Measurements from ENCODE around the gene DHX8.
"Not testable (repeated sequence)": the region's sequence is repeated elsewhere in the genome, so short reads cannot be mapped to it uniquely, and the experiment has no call there.

DNA sequence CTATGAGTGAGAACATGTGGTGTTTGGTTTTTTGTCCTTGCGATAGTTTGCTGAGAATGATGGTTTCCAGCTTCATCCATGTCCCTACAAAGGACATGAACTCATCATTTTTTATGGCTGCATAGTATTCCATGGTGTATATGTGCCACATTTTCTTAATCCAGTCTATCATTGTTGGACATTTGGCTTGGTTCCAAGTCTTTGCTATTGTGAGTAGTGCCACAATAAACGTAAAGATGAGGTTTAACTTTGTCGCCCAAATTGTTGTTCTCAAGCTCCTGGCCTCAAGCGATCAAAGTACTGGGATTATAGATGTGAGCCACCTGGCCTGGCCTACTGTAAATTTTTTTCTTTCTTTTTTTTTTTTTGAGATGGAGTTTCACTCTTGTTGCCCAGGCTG lies 21.2 kb upstream of the DHX8 start:
- TF ChIP-seq, protein P1, sequence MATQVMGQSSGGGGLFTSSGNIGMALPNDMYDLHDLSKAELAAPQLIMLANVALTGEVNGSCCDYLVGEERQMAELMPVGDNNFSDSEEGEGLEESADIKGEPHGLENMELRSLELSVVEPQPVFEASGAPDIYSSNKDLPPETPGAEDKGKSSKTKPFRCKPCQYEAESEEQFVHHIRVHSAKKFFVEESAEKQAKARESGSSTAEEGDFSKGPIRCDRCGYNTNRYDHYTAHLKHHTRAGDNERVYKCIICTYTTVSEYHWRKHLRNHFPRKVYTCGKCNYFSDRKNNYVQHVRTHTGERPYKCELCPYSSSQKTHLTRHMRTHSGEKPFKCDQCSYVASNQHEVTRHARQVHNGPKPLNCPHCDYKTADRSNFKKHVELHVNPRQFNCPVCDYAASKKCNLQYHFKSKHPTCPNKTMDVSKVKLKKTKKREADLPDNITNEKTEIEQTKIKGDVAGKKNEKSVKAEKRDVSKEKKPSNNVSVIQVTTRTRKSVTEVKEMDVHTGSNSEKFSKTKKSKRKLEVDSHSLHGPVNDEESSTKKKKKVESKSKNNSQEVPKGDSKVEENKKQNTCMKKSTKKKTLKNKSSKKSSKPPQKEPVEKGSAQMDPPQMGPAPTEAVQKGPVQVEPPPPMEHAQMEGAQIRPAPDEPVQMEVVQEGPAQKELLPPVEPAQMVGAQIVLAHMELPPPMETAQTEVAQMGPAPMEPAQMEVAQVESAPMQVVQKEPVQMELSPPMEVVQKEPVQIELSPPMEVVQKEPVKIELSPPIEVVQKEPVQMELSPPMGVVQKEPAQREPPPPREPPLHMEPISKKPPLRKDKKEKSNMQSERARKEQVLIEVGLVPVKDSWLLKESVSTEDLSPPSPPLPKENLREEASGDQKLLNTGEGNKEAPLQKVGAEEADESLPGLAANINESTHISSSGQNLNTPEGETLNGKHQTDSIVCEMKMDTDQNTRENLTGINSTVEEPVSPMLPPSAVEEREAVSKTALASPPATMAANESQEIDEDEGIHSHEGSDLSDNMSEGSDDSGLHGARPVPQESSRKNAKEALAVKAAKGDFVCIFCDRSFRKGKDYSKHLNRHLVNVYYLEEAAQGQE (IDR thresholded peaks at IDR 0.05; ENCODE audit: insufficient replicate concordance, low read depth), result not testable (repeated sequence)
- TF ChIP-seq, protein P2, sequence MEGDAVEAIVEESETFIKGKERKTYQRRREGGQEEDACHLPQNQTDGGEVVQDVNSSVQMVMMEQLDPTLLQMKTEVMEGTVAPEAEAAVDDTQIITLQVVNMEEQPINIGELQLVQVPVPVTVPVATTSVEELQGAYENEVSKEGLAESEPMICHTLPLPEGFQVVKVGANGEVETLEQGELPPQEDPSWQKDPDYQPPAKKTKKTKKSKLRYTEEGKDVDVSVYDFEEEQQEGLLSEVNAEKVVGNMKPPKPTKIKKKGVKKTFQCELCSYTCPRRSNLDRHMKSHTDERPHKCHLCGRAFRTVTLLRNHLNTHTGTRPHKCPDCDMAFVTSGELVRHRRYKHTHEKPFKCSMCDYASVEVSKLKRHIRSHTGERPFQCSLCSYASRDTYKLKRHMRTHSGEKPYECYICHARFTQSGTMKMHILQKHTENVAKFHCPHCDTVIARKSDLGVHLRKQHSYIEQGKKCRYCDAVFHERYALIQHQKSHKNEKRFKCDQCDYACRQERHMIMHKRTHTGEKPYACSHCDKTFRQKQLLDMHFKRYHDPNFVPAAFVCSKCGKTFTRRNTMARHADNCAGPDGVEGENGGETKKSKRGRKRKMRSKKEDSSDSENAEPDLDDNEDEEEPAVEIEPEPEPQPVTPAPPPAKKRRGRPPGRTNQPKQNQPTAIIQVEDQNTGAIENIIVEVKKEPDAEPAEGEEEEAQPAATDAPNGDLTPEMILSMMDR (IDR thresholded peaks at IDR 0.05; ENCODE audit: insufficient read depth, low read length), result not testable (repeated sequence)
- not testable (repeated sequence) for TF ChIP-seq POLR2AphosphoS5 (IDR thresholded peaks at IDR 0.05; ENCODE audit: low read depth)
